ENCODE measurements around the gene DEPDC7. TPM values are rescaled to one million over a fixed set of nuclear protein-coding genes. Genes with fewer than 3 reads are reported as not detected.
A peak's percentile ranks its signal among the peaks of the same experiment; 100 is the strongest.
"Not testable (repeated sequence)": the region's sequence is repeated elsewhere in the genome, so short reads cannot be mapped to it uniquely, and the experiment has no call there.

The DEPDC7 gene
- total and polyA plus RNA-seq, 9 donors: 0.69 to 3.2 (median 1.9) TPM

DNA sequence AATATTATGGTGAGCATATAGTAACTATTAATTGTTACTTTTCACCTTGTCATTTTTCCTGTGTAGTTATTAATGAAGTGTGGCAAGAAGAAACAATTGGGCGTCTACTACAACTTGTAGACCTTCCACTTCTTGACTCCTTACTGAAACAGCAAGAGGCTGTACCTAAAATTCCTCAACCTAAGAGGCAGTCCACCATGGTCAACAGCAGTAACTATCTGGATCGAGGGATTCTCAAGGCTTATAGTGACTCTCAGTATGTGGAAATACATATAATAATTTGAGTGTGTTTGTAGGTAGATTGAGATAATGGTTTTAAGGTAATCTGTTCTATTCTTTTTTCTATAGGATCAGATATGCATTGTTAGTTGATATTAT, 12.8 kb downstream of the DEPDC7 start:
- Histone ChIP-seq H3K4me3 (no peak overlapping the region), H3K27ac (no peak overlapping the region), H3K9me3 (no peaks in the 10 kb centered on the region), H3K36me3 (no peaks in the 10 kb centered on the region), H3K27me3 (no peaks in the 10 kb centered on the region), H3K4me1 (ENCODE audit: insufficient read depth) (no peaks in the 10 kb centered on the region)
- WGBS, 3 donors: 52 to 76% (median 74%) methylated on average over 2 of the region's 2 CpGs
- TF ChIP-seq EP300 (IDR thresholded peaks at IDR 0.05) (no peak), POLR2A (IDR thresholded peaks at IDR 0.05) (no peak)
- TF ChIP-seq, protein P1, sequence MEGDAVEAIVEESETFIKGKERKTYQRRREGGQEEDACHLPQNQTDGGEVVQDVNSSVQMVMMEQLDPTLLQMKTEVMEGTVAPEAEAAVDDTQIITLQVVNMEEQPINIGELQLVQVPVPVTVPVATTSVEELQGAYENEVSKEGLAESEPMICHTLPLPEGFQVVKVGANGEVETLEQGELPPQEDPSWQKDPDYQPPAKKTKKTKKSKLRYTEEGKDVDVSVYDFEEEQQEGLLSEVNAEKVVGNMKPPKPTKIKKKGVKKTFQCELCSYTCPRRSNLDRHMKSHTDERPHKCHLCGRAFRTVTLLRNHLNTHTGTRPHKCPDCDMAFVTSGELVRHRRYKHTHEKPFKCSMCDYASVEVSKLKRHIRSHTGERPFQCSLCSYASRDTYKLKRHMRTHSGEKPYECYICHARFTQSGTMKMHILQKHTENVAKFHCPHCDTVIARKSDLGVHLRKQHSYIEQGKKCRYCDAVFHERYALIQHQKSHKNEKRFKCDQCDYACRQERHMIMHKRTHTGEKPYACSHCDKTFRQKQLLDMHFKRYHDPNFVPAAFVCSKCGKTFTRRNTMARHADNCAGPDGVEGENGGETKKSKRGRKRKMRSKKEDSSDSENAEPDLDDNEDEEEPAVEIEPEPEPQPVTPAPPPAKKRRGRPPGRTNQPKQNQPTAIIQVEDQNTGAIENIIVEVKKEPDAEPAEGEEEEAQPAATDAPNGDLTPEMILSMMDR (IDR thresholded peaks at IDR 0.05): no peak
- DNase-seq: no peak
- intact Hi-C loops (cut with DNase I): no loop called here

DNA sequence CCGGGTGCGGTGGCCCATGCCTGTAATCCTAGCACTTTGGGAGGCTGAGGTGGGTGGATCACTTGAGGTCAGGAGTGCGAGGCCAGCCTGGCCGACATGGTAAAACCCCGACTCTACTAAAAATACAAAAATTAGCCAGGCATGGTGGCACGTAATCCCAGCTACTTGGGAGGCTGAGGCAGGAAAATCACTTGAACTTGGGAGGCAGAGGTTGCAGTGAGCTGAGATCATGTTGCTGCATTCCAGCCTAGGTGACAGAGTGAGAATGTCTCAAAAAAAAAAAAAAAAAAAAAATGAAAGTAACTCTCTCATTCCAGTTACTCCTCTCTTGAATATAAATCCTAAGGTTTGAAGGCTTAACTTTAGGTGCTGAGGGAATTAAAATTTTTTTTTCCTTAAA, 13.5 kb downstream of the DEPDC7 start:
- H3K4me3 ChIP-seq; DNase-seq; H3K36me3 ChIP-seq; intact Hi-C loops (cut with DNase I); H3K27me3 ChIP-seq; H3K4me1 ChIP-seq (ENCODE audit: insufficient read depth); H3K9me3 ChIP-seq; H3K27ac ChIP-seq: not testable (repeated sequence)
- WGBS, 3 donors: 78 to 91% (median 87%) methylated on average over 6 of the region's 6 CpGs

DNA sequence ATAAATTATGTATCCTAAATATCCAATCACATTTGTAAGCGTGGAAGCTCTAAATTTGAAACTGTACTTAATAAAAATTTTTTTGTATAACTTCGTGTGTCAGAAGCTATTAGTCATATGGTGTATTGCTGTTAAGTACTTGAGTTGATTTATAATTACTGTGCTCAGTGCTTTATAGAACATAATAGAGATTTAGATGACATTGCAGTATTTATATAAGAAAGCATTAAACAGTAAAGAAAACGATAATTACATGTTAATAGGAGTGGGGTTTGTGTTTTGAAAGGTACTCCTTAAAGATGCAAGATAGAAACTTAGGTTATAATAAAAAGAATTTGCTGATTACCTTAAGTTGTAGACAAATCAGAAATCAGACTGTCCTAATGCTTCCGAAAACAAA, 17.8 kb downstream of the DEPDC7 start:
- no peak overlapping the region for H3K4me3 ChIP-seq
- WGBS, 3 donors: 60 to 75% (median 75%) methylated on average over 4 of the region's 4 CpGs
- no peak for DNase-seq
- TF ChIP-seq, protein P1 (IDR thresholded peaks at IDR 0.05): no peak
- no peak for TF ChIP-seq POLR2A (IDR thresholded peaks at IDR 0.05)
- no peak for TF ChIP-seq EP300 (IDR thresholded peaks at IDR 0.05)
- no peaks in the 10 kb centered on the region for H3K36me3 ChIP-seq
- intact Hi-C loops (cut with DNase I): no loop called here
- no peak overlapping the region for H3K27ac ChIP-seq
- H3K4me1 ChIP-seq (ENCODE audit: insufficient read depth): no peaks in the 10 kb centered on the region
- H3K27me3 ChIP-seq: no peaks in the 10 kb centered on the region
- H3K9me3 ChIP-seq: no peaks in the 10 kb centered on the region

DNA sequence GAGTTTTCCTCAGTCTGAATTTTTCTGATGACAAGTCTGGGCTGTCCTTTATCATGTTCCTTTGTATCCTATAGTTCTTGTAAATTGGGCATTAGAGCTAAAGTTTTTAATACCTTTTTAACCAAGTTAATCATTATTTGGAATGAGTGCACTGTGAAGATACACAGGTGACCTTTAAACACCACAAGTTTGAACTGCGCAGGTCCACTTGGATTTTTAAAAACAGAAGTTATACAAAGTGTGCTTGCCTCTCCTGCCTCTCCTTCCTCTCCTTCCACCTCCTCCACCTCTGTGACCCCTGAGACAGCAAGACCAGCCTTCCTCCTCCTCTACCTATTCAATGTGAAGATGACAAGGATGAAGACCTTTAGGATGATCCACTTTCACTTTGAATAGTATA, 19.3 kb downstream of the DEPDC7 start:
- no peak for DNase-seq
- TF ChIP-seq EP300 (IDR thresholded peaks at IDR 0.05): no peak
- TF ChIP-seq POLR2A (IDR thresholded peaks at IDR 0.05): no peak
- TF ChIP-seq, protein P1 (IDR thresholded peaks at IDR 0.05): no peak
- intact Hi-C loops (cut with DNase I): no loop called here
- Histone ChIP-seq H3K4me1 (ENCODE audit: insufficient read depth) (no peaks in the 10 kb centered on the region), H3K36me3 (no peaks in the 10 kb centered on the region), H3K4me3 (no peak overlapping the region), H3K27me3 (no peaks in the 10 kb centered on the region), H3K27ac (no peak overlapping the region), H3K9me3 (no peaks in the 10 kb centered on the region)
- WGBS, 3 donors: 88 to 98% (median 98%) methylated on average over 1 of the region's 1 CpG

DNA sequence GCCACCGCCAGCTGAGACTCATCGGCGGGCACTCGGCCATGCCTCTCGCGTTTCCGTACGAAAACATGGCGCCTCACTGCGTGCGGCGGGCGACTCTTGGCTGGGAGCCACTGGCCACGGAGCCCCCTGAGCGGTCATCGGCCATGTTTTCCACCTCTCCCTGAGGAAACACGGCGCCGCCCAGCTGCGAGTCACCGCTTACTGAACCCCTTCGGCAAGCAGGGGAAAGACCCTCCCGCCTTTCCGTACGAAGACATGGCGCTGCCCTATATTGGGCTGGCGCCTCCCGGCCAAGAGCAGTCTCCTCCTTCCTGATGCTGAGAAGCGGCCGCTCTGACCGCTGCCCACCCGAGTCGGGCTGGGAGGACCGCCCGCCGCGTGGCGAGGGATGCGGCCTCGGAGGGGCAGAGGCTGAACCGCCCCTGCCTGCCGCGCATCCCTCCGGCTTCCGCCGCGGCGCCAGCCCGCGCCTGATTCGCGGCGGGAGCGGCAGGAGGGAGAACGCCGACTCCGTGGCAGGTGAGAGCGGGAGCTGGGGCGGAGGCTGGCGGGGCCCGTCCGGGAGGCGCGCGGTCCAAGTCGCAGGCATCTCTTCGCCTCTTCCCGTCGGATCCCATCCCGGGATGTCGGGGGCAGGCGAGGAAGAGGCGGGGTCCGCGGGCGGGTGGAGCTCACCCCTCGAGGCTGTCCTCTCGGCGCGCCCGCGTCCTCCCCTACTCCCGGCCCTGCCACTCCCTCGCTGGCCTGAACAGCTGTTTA, 23.8 kb downstream of the DEPDC7 start, which contains the start of gene TCP11L1:
TCP11L1 (plus strand) TSS at position 299 of the 759 bp plus-strand sequence. CDS start 4,202 bp downstream, outside the sequence.
- Histone ChIP-seq H3K4me3 (peak within 1 kb of the TSS; percentile 71), H3K9me3 (no peaks in the 10 kb centered on the region), H3K36me3 (no peaks in the 10 kb centered on the region), H3K4me1 (ENCODE audit: insufficient read depth) (peaks cover 1% of the 10 kb centered on the region), H3K27me3 (no peaks in the 10 kb centered on the region), H3K27ac (peak within 1 kb of the TSS; percentile 98)
- 0% methylated on average over 37 to 84 of the region's 84 CpGs for WGBS, 3 donors
- TF ChIP-seq EP300 (IDR thresholded peaks at IDR 0.05) (no peak), POLR2A (IDR thresholded peaks at IDR 0.05) (peak; percentile 75)
- intact Hi-C loops (cut with DNase I): no loop called here
- DNase-seq: peak; percentile 93 to 97 (median 96)
